Astrocyte of the spinal cord (primary cell): ENCODE data around the gene CFAP97.
"Not testable (repeated sequence)": the region's sequence is repeated elsewhere in the genome, so short reads cannot be mapped to it uniquely, and the experiment has no call there.

Experiments
- DNase-seq: peaks from one replicate; pipeline ENCODE4 v3.0.0; 2011; ENCODE audit warnings: low read depth, low spot score
- H3K4me3 ChIP-seq: 2 replicates; pipeline ENCODE4 v1.5.1; 2011; ENCODE audit warnings: low read depth, mild to moderate bottlenecking, low read length, moderate library complexity
- CTCF ChIP-seq: IDR thresholded peaks from 2 replicates; pipeline ENCODE4 v1.5.1; 2012; ENCODE audit warnings: low read depth, mild to moderate bottlenecking, low read length, inconsistent platforms
- in situ Hi-C: cut with HindIII; loops from 2 replicates; pipeline ENCODE4 v1.10.0; 2017; ENCODE audit warnings: low sequenced_read_pairs

CFAP97 gene

GRCh38 chr4:185243879-185244278 is 40.1 kb upstream of the CFAP97 start:
- in situ Hi-C loops, result no loop called here
- TF ChIP-seq CTCF, result no peak
- no peak for DNase-seq
- no peak overlapping the region for H3K4me3 ChIP-seq

- no peak for TF ChIP-seq CTCF
- no peak overlapping the region for H3K4me3 ChIP-seq
- peak; percentile 46 for DNase-seq
- in situ Hi-C loops, result no loop called here
Observed at GRCh38 chr4:185242749-185243533, 39.1 kb upstream of the CFAP97 start.

GRCh38 chr4:185240486-185240885 is 36.7 kb upstream of the CFAP97 start:
- H3K4me3 ChIP-seq, DNase-seq, in situ Hi-C loops: not testable (repeated sequence)

GRCh38 chr4:185238750-185239149 is 35.0 kb upstream of the CFAP97 start:
- DNase-seq, result no peak
- in situ Hi-C loops, result no loop called here
- H3K4me3 ChIP-seq, result no peak overlapping the region
- no peak for TF ChIP-seq CTCF

- H3K4me3 ChIP-seq, result no peak overlapping the region
- no peak for TF ChIP-seq CTCF
- in situ Hi-C loops, result no loop called here
- no peak for DNase-seq
Observed at GRCh38 chr4:185238215-185238681, 34.4 kb upstream of the CFAP97 start.

- in situ Hi-C loops, result no loop called here
- TF ChIP-seq CTCF, result no peak
- H3K4me3 ChIP-seq, result no peak overlapping the region
- peak; percentile 47 for DNase-seq
Observed at GRCh38 chr4:185237175-185237574, 33.4 kb upstream of the CFAP97 start.

- no peak for DNase-seq
- no peak overlapping the region for H3K4me3 ChIP-seq
- TF ChIP-seq CTCF, result no peak
- in situ Hi-C loops, result no loop called here
Observed at GRCh38 chr4:185235843-185236503, 32.2 kb upstream of the CFAP97 start.
